Measurements from ENCODE around the gene JMY.

- TF ChIP-seq CTCF (IDR thresholded peaks at IDR 0.05; ENCODE audit: borderline replicate concordance, extremely low read depth, low read length, poor library complexity, severe bottlenecking) (no peak), EZH2 (IDR thresholded peaks at IDR 0.05; ENCODE audit: borderline replicate concordance, low read depth, low read length, severe bottlenecking) (no peak)
Observed at GRCh38 chr5:79206541-79206940, 29.4 kb upstream of the JMY start.
